Measurements from ENCODE around the gene MICB.
A peak's percentile ranks its signal among the peaks of the same experiment; 100 is the strongest.
"Not testable (repeated sequence)": the region's sequence is repeated elsewhere in the genome, so short reads cannot be mapped to it uniquely, and the experiment has no call there.

The MICB gene

GRCh38 chr6:31541059-31541657 is 43.2 kb downstream of the MICB start:
- no peak for DNase-seq (ENCODE audit: low spot score)

GRCh38 chr6:31541658-31542521 is 43.9 kb downstream of the MICB start, which contains the start of gene DDX39B:
Gene DDX39B (minus strand): TSS chr6:31542003. CDS start chr6:31540532, 1,471 bp downstream.
- DNase-seq (ENCODE audit: low spot score), result peak; percentile 96

- DNase-seq (ENCODE audit: low spot score), result no peak
These were observed 45.7 kb downstream of the MICB start for GRCh38 chr6:31543639-31544038.

- no peak for DNase-seq (ENCODE audit: low spot score)
These were observed 46.7 kb downstream of the MICB start for GRCh38 chr6:31544676-31545075.

- no peak for DNase-seq (ENCODE audit: low spot score)
These were observed 47.3 kb downstream of the MICB start for GRCh38 chr6:31545291-31545690.

GRCh38 chr6:31546339-31546957 is 48.5 kb downstream of the MICB start, which contains the start of gene ATP6V1G2:
Gene ATP6V1G2 (minus strand): TSS chr6:31546608. CDS start chr6:31546559, 49 bp downstream.
- DNase-seq (ENCODE audit: low spot score), result peak; percentile 93

- DNase-seq (ENCODE audit: low spot score), result peak; percentile 96
These were observed 49.2 kb downstream of the MICB start, which contains the start of gene NFKBIL1 for GRCh38 chr6:31546958-31547726. Gene NFKBIL1 (plus strand): TSS chr6:31547608. CDS start chr6:31547695, 87 bp downstream.

- no peak for DNase-seq (ENCODE audit: low spot score)
These were observed 50.0 kb downstream of the MICB start for GRCh38 chr6:31547727-31548543.

GRCh38 chr6:31548544-31548873 is 50.6 kb downstream of the MICB start:
- no peak for DNase-seq (ENCODE audit: low spot score)

GRCh38 chr6:31551371-31551770 is 53.4 kb downstream of the MICB start:
- not testable (repeated sequence) for DNase-seq (ENCODE audit: low spot score)

GRCh38 chr6:31556307-31556706 is 58.4 kb downstream of the MICB start:
- no peak for DNase-seq (ENCODE audit: low spot score)

- DNase-seq (ENCODE audit: low spot score), result no peak
These were observed 59.7 kb downstream of the MICB start for GRCh38 chr6:31557443-31558317.

GRCh38 chr6:31558318-31558625 is 60.3 kb downstream of the MICB start:
- no peak for DNase-seq (ENCODE audit: low spot score)

GRCh38 chr6:31558631-31559500 is 60.9 kb downstream of the MICB start:
- no peak for DNase-seq (ENCODE audit: low spot score)

GRCh38 chr6:31559606-31559957 is 61.6 kb downstream of the MICB start:
- no peak for DNase-seq (ENCODE audit: low spot score)

GRCh38 chr6:31559958-31560696 is 62.2 kb downstream of the MICB start:
- no peak for DNase-seq (ENCODE audit: low spot score)

GRCh38 chr6:31560697-31561058 is 62.7 kb downstream of the MICB start:
- DNase-seq (ENCODE audit: low spot score), result no peak
